WI38 (cell line): ENCODE results near the gene RASGRF2.

Experiments used
- H3K4me3 ChIP-seq: 2 replicates; pipeline ENCODE4 v1.5.1; 2011; ENCODE audit warnings: low read depth, mild to moderate bottlenecking, control low read depth, low read length
- CTCF ChIP-seq: IDR thresholded peaks from 2 replicates; pipeline ENCODE4 v1.5.1; 2012; ENCODE audit warnings: low read depth, mild to moderate bottlenecking, control low read depth, low read length

Gene RASGRF2

DNA sequence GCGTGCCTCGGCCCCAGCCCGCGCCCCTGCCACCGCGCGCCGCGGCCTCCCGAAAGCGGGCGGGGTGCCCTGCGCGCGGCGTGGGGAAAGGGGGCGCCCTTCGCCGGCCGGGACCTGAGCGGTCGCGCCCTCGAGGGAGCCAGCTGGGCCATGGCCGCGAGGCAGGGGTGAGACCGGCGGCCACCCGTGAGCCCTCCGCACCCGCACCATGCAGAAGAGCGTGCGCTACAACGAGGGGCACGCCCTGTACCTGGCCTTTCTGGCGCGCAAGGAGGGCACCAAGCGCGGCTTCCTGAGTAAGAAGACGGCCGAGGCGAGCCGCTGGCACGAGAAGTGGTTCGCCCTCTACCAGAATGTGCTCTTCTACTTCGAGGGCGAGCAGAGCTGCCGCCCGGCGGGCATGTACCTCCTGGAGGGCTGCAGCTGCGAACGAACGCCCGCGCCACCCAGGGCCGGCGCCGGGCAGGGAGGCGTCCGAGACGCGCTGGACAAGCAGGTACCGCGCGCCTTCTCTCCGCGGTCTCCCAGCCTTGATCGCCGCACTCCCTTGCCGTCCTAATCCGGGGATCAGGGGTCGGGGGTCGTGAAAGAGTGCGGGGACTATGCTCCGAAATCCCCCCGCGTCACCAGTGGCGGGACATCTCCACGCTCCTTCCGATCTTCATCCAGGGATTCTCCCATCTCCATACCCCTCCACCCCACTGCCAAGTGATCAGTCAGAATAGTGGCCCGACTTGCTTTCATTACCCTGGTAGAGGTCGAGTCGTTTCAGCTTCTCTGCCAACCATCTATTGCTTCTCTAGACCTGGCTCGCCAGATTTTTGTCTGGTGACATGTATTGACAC is 590 bp downstream of the RASGRF2 start:
- H3K4me3 ChIP-seq: peak overlapping the region; percentile 81
- TF ChIP-seq CTCF: no peak

GRCh38 chr5:80961376-80962281 is 1.5 kb downstream of the RASGRF2 start:
- no peak for TF ChIP-seq CTCF
- H3K4me3 ChIP-seq: peak overlapping the region; percentile 81

DNA sequence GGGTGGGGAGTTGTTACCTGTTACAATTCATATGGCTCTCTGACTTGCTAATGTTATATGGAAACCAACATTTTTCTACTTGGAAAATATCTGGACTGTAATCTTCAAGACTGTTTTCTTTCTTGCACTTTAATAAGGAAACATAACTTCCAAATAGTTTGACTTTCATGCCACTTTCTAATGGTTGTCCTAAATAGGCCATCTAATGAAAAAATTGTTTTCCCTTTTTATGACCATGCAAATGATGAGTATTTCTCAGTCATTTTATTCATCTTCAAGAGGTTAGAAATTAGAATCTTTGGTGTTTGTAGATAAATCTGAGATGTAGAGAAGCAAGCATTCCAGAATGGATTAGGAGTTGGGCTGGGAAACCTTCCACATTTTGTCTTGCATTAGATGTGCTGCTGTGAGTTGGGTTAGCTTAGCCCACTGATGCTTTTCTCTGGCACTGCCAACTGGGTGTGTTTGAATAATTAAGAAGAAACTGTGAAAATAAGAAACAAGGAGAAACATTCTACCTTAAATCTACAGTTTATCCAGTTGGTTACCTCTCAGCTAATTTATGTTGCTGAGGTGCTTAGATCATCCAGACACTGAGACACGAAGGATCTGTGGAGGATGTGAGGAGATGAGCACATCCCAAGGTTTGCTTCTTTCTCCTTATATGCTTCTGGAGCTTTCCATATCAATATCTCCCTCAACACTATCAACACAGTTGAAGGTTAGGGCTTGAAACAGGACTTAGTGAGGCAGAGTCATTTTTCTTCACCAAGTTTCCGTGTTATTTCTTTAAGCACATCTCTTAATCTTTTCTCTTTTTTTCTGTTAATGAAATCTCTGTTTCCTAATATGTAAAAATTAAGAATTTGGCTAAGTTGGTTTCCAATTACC is 2.7 kb downstream of the RASGRF2 start:
- TF ChIP-seq CTCF: no peak
- H3K4me3 ChIP-seq: peak overlapping the region; percentile 81

DNA sequence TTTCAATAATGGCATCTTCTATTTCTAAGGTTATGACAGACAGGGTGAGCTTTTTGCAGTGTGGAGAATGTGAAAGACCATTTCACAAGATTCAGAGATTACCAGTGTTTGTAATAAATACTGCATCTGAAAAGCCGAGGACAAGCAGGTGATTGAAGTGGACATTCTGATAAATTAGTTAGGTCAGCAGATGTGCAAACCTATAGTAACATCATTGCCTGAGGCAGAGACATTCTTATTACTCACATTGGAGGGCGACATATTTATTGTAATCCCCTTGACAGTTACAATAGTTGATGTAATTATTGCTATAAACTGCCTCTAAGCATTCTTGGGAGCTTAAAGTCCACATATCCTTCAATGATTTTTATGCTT is 3.3 kb downstream of the RASGRF2 start:
- TF ChIP-seq CTCF: no peak
- peak overlapping the region; percentile 81 for H3K4me3 ChIP-seq

DNA sequence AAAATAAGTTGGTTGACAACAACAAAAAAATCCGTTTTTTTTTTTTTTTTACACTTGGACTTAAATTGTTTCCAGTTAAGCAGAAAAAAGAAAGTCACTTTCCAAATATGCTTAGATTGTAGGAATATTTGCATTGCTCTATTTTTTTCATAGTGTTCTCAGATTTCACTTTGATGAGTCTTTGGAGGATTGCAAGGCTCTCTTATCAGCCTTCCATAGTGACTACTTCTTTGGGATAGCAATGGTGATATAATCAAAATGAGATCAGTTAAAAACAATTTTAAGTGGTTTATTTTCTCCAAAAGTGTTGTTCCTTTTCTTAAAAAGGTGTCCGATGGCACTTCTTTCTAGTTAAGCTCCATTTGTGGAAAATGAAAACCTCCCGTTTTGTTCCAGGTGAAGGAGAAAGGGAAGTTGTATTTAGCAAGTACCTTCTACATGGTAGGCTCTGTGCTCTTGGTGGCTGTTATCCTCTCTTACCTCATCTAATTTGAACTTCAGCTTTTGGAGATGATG is 3.9 kb downstream of the RASGRF2 start:
- H3K4me3 ChIP-seq: peak overlapping the region; percentile 81
- no peak for TF ChIP-seq CTCF

GRCh38 chr5:80964491-80964890 is 4.3 kb downstream of the RASGRF2 start:
- peak overlapping the region; percentile 81 for H3K4me3 ChIP-seq
- TF ChIP-seq CTCF: no peak
